Mucosa of gallbladder (tissue), 1 donor: ENCODE measurements around the gene PFKFB4. TPM values are rescaled to one million over a fixed set of nuclear protein-coding genes. Genes with fewer than 3 reads are reported as not detected.
"Not testable (repeated sequence)": the region's sequence is repeated elsewhere in the genome, so short reads cannot be mapped to it uniquely, and the experiment has no call there.

Experiments
- DNase-seq: peaks from one replicate; pipeline ENCODE4 v3.0.0-alpha.2; 2020; ENCODE audit warnings: low spot score
- total RNA-seq: library from RNA; stranded (reverse); gene quantifications from one replicate; pipeline ENCODE4 v1.2.1, GENCODE V29; 2021
- donor health status: DM: no; HTN: no; CAD: no.

The PFKFB4 gene
- total RNA-seq, 1 donor from 2014 or later: 4.3 TPM

DNA sequence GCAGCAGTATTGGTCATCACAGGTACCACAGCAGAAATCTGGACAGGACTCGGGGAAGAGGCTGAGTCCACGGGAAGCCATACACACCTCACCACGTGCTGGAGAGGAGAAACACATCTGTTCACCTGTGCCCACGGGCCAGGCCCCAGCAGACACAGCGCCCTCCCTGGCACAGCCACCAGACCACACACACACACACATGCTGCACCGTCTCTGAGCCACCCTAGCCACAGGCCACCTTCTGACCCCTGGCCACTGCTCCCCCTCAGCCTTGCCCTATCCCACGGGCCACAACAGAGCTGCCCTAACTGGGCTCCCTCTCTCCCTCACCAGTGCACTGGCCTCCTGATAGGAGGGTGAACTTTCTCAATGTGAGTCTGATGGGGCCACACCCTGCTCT is 55.4 kb downstream of the PFKFB4 start:
- no peak for DNase-seq

DNA sequence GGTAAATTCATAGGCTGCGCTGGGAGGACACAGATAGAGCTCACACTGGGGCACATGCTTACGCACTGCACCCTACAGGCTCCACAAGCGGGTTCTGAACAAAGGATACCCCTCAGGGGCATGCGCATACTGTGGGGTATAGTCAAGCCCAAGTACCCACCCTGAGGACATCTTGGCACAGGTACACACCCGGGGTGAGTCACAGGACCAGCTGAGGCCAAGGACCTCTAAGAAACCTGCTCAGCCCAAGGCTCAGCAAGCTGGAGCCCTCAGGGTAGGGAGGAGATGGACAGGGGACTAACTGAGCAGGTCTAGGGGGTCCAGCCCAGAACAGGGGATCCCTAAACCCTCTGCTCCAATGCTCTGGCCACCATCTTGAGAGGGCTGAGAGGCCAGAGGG is 55.9 kb downstream of the PFKFB4 start:
- DNase-seq: no peak

DNA sequence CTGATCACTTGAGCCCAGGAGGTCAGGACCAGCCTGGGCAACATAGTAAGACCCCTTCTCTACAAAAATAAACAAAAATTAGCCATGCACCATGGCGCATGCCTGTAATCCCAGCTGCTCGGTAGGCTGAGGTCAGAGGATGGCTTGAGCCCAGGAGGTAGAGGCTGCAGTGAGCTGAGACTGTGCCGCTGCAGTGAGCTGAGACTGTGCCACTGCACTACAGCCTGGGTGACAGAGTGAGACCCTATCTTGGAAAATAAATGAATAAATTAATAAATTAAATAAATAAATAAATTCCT is 63.5 kb downstream of the PFKFB4 start:
- no peak for DNase-seq

DNA sequence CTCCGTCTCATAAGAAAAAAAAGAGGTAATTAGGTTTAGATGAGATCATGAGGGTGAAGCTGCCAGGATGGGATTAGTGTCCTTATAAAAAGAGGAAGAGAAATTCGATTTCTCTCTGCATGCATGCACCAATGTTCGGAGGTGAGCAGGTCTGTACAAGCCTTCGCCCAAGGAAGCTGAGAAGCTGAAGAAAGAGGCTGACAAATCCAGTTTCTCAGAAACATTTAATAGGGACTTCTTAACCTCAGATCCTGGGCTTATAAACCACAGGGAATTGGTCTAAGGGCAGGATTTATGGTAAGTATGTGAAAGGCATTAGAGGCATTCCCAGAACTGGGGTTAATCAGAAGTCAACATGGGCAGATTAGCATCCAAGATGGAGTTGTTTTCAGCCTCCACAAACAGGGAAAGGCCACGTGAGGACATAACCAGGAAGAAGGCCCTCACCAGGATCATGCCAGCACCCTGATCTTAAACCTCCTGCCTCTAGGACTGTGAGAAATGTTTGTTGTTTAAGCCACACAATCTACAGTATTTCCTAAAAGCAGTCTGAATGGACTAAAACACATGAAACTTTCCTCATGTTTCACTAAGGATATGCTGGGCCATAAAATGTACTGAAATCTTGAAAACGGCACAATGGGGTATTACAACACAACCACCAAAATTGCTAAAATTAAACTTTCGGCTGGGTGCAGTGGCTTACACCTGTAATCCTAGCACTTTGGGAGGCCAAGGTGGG is 64.0 kb downstream of the PFKFB4 start:
- no peak for DNase-seq

DNA sequence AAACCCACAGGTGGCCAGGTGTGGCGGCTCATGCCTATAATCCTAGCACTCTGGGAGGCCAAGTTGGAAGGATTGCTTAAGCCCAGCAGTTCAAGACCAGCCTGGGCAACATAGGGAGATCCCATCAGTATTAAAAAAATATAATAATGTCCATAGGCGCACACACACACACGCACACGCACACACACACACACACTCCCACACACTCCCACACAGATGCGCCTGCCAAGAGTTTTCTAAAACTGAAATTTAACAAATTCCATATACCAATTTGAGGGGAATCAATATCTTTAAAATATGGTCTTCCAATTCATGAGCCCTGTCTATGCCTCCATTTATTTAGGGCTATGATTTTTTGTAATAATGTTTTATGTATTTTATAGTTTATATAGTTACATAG is 69.7 kb downstream of the PFKFB4 start:
- DNase-seq: no peak

DNA sequence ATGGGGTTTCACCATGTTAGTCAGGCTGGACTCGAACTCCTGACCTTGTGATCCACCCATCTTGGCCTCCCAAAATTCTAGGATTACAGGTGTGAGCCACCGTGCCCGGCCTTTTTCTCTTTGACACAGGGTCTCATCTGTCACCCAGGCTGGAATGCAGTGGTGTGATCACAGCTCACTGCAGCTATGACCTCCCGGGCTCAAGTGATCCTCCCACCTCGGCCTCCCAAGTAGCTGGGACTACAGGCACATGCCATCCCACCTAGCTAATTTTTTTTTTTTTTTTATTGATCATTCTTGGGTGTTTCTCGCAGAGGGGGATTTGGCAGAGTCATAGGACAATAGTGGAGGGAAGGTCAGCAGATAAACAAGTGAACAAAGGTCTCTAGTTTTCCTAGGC is 73.8 kb downstream of the PFKFB4 start:
- DNase-seq: not testable (repeated sequence)

DNA sequence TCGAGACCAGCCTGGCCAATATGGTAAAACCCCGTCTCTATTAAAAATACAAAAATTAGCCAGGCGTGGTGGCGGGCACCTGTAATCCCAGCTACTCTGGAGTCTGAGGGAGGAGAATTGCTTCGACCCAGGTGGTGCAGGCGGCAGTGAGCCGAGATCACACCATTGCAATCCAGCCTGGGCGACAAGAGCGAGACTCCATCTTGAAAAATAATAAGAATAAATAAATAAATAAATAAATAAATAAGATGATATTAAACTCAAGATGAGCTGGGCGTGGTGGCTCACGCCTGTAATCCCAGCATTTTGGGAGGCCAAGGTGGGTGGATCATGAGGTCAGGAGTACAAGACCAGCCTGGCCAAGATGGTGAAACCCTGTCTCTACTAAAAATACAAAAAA is 75.7 kb downstream of the PFKFB4 start:
- not testable (repeated sequence) for DNase-seq

DNA sequence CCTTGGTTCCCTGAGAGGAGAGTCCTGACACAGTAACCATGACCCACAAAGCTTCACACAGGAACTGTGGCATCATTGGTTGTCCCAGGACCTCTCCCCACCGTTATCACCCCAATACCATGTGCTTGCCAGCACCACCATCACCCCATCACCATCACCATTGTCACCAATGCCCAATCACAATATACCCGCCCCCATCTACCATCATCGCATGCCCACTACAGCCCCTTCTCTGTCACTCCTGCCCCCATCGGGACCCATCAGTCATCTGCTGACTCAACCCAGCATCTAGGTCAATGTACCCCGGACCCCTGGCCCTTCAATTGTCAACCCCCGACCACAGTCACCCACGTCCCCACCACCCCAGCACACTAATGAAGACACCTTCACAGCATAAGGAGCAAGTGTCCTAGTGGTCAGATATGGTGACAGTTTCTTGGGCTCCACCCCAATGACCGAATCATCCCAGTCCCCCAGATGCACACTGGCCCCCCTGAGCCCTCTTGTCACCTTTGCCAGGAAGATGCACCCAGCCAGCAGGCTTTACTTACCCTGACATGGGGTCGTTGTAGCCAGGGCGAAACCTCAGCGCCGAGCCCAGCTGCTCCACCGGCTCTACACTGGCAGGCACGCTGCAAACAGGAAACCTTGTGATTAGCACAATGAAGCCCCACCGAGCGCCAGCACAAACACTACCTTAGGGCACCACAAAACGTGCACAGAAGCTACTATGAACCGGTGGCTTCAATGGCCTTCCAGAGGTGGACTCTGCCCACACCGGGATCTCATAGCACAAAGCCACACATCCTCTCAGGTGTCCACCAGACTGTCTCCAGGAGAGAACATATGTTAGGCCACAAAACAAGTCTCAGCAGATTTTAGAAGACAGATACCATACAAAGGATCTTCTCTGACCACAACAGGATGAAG is 77.7 kb downstream of the PFKFB4 start:
- no peak for DNase-seq

DNA sequence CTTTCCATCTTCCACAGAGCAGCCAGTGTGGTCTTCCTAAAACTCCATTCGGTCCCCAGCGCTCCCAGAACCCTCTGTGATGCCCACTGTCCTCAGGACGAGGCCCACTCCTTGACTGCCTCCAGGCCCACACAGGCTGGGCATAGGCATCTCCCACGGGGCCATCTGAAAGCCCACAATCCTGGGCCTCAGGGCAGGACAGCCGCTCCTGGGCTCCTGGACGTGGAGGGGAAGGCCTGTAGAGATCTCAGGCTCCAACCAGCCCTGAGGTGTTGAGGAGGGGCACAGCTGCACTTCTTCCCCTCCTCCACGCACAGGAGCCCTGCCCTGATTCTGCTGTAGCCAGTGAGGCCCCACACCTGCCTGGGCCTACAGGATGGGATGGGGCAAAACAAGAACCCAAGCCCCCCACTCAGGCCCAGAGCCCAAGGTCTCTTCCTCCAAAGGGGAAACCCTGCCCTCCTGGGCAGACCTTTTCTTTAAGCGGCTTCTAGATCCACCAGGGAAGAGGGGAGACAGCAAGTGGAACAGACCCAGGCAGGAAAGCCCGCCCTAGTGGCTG is 78.6 kb downstream of the PFKFB4 start:
- no peak for DNase-seq

DNA sequence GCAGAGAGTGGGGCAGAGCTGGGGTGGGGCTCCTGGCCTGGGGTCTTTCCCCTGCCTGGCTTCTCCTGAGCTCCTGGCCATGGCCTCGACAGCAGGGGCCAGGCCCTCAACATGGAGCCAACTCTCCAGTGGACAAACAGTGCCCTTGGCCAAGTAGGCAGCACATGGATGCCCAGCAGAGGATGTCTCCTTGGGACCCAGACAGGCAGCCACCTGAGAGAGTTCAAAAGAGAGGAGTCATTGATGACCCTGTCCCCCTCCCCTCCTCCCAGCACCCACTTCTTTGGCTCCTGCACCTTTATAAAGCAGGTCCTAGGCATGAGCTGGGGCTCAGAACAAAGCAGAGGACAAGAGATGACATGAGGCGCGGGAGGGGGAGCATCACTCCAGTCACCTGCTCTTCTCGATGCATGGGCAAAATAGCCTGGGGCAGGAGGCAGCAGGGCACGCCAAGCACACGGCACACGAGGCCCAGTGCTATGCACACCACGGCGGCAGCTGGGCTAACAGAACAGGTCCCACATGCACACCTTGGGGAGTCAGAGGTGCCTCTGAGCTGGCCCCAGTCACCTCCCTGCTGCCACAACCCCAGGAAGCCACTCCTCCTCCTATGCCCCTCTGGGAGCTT is 80.1 kb downstream of the PFKFB4 start:
- no peak for DNase-seq

DNA sequence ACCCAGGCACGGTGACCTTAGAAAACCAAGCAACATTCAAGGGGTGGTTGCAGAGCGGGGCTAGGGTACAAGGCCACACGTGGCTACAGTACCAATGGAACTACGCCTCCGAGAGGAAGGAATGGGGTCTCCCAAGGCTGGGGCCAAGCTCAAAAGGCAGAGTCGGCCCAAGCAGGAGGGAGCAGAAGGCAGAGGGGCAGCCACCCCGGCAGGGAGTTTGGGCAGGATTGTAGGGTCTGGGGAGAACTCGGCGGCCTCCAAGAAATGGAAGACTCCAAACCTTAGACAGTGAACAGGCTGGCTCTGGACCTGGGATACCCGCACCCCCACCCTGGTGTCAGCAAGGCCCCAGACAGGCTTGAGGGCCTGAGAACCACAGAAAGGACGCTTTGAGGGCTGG is 81.4 kb downstream of the PFKFB4 start:
- no peak for DNase-seq

DNA sequence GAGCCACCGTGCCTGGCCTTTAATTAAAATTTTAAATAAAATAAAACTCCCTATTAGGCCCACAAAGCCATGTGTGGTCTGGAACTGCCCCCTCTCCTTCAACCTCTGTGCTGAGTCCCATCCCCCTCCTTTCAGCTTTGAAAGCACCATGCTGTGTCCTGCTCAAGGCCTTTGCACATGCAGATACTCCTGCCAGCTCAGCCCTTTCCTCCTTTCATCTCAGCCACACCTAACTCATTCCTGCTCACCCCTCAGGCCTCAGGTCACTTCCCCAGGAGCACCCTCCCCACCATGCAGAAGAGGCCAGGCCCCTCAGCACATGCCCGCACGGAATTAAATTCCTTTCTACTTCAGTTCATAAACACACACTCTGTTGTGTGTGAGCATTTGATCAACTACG is 82.0 kb downstream of the PFKFB4 start:
- no peak for DNase-seq

DNA sequence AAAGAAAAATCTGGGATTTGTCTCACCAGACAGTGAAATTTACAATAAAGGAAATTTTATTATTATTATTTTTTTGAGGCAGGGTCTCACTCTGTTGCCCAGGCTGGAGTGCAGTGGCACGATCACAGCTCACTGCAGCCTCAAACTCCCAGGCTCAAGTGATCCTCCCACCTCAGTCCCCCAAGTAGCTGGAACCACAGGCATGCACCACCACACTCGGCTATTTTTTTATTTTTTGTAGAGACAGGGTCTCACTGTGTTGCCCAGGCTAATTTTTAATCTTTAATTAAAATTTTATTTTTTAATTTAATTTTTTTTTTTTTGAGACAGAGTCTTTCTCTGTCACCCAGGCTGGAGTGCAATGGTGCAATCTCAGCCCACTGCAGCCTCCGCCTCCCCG is 82.6 kb downstream of the PFKFB4 start:
- not testable (repeated sequence) for DNase-seq

DNA sequence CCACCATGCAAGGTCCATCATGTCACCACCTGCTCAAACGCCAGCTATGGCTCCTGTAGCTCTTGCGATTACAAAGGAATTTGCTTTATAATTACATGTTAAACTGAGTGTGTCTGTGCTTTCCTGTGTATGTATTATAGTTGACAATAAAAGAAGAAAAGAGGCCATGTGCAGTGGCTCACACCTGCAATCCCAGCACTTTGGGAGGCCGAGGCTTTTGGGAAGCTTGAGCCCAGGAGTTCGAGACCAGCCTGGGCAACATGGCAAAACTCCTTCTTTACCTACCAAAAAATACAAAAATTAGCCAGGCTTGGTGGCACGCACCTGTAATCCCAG is 83.0 kb downstream of the PFKFB4 start:
- no peak for DNase-seq

DNA sequence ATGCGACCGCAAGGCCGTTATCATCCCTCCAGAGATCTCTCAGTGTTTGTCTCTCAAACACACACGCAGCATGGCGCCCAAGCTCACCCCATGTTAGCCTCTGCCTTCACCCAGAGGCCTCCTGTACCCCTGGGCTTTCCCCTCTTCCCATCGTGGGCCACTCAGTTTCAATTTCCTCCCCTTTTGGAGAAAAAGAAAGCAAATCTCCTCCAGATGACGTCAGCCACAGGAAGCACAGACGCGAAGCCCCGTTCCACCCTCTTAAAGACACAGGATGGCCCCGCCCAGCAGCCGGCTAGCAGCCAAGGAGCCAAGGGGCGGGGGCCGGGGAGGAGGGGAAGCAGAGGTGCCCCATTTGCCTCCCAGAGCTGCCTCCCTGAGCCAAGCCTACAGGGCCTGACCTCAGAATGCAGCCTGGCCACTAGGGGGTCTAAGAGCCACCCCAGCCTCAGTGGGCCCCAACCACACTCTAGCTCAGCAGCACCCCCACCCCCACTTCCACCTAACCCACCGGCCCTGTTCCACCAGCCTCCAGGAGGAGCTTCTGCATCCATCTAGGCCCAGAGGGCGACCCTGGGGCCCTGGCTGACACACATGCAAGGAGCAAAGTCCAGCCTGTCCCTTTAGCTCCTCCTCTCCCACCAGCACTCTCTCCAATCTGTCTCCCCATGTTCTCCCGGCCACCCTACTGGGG is 83.5 kb downstream of the PFKFB4 start:
- DNase-seq: peak; percentile 92

DNA sequence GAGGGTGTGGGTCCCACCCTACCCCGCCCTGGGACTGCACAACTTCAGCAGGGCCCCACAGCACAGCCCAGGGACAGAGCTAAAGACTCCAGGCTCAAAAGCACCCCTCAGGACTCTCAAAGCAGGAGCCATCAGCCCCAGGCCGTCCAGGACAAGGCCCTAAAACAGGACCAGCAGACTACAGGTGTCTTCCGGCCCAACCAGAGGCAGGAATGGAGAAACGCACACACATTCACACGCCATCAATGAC is 84.0 kb downstream of the PFKFB4 start:
- no peak for DNase-seq

DNA sequence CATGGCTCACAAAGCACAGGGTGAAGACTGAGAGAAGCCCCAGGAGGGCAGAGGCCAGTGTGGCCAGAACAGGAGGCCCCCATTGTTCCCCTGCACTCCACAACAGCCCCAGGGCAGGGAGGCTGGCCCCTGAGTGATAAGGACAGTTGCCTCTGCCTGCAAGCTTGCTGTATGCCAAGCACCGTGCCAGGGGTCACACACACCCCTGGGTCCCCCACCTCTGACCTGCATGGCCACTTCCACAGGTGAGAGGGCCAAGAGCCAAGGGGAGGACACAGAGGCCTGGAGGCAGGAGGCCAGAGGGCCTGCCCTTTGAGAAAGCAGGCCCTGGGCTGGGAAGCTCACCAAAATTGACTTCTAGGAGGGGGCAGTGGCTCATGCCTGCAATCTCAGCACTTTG is 86.3 kb downstream of the PFKFB4 start:
- DNase-seq: no peak

DNA sequence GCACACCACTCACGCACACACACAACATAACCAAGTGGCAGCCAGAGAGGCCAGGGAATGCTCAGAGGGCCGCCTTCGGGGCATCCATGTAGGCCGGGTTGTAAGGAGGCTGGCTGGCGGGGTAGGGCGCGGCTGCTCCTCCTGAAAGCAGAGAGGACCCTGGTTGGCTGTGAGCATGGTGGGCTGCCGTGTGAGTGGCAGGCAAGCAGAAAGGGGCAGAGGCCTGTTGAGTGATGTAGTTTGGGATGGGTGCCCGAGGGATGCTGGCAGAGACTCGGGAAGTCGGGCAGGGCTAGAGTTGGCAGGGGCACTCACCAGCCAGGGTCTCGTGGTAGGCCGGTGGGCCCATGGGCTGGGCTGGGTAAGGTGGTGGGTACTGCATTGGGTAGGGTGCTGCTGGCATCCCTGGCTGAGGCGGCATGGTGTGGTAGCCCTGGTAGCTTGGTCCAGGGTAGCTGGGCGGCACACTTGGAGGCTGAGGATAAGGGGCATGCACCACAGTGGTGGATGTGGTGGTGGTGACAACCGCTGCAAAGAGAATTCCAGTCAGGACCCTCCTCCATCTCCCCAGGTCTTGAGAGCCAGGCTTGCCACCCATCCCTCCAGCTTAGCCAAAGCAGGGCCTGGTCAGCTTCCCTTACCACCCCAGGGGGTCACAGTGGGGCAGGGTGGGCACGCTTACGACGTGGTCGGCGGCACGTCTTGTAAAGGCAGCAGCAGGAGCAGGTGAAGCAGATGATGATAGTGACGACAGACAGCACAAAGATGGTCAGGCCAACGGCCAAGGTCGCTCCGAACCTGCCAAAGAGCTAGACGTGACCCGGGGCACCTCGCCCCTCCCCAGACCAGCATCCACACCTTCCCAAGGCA is 87.3 kb downstream of the PFKFB4 start:
- no peak for DNase-seq

DNA sequence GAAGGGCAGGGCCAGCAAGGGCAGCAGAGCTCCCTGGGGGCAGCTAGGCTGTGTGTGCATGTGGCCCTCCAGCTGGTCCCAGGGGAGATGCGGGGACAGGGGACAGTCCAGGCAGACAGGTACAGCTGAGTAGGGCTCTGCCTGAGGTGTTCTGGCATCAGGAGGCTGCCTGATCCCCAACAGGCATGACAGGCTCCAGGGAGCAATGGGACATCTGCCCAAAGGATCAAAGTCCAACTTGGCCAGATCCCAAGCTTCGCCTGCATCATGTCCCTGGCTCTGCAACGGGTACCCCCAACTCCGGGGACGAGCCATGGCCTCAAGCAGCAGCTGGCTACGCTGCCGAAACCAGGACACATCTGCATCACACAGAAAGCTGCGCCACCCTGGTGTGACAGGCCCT is 88.3 kb downstream of the PFKFB4 start:
- DNase-seq: peak; percentile 81
